ENCODE data around the gene PIGU. TPM values are rescaled to one million over a fixed set of nuclear protein-coding genes. Genes with fewer than 3 reads are reported as not detected.

Gene PIGU
- total and polyA plus RNA-seq, 8 donors: 0.45 to 21.3 (median 10.3) TPM

GRCh38 chr20:34560614-34561013 lies 116.3 kb downstream of the PIGU start:
- H3K27ac ChIP-seq: peak overlapping the region in 2 of 5 donors; percentile 20 to 97
- no peaks in the 10 kb centered on the region for H3K27me3 ChIP-seq
- 89 to 96% (median 94%) methylated on average over 6 to 7 of the region's 7 CpGs for WGBS, 5 donors
- peaks cover 10 to 24% (median 18%) of the 10 kb centered on the region in 4 donors for H3K4me1 ChIP-seq
- no peak overlapping the region for H3K4me3 ChIP-seq
- no peak for TF ChIP-seq EP300 (IDR thresholded peaks at IDR 0.05)
- TF ChIP-seq POLR2A (IDR thresholded peaks at IDR 0.05): no peak
- no peaks in the 10 kb centered on the region for H3K9me3 ChIP-seq
- intact Hi-C loops (cut with DNase I; ENCODE audit: low total_unique reads): no loop called here
- H3K36me3 ChIP-seq: peaks cover 0 to 11% (median 0%) of the 10 kb centered on the region in 4 donors
- DNase-seq: no peak

DNA sequence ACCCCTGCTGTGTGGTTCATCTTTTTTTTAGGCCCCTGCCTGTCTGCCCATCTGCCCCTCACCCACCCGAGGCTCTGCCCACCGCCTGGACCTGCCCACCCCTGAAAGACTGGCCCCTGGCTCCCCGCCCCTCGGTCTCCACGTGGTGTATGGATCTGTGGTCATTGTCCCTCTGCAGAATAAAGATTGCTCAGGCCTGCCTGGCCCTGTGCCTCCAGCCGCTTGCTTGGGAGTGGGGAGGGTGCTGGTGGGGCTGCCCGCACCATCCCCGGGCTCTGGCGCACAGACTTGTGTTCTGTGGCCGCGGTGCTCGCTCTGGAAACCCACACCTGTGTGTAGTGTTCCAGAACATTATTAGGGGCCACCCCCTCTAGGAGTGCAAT lies 116.8 kb downstream of the PIGU start:
- Histone ChIP-seq H3K27me3 (no peaks in the 10 kb centered on the region), H3K4me3 (no peak overlapping the region), H3K4me1 (peaks cover 10 to 24% (median 18%) of the 10 kb centered on the region in 4 donors), H3K36me3 (peaks cover 0 to 10% (median 0%) of the 10 kb centered on the region in 4 donors), H3K27ac (peak overlapping the region in 4 of 5 donors; percentile 91 to 97 (median 95)), H3K9me3 (no peaks in the 10 kb centered on the region)
- intact Hi-C loops (cut with DNase I; ENCODE audit: low total_unique reads): no loop called here
- WGBS, 5 donors: 62 to 81% (median 73%) methylated on average over 2 to 12 of the region's 12 CpGs
- no peak for TF ChIP-seq EP300 (IDR thresholded peaks at IDR 0.05)
- no peak for TF ChIP-seq POLR2A (IDR thresholded peaks at IDR 0.05)
- no peak for TF ChIP-seq CTCF (IDR thresholded peaks at IDR 0.05)
- no peak for TF ChIP-seq POLR2AphosphoS5 (IDR thresholded peaks at IDR 0.05)
- peak in 1 of 2 donors; percentile 25 for DNase-seq

- TF ChIP-seq CTCF (IDR thresholded peaks at IDR 0.05): no peak
- peak in 1 of 2 donors; percentile 58 for DNase-seq
- Histone ChIP-seq H3K27me3 (no peaks in the 10 kb centered on the region), H3K4me1 (peaks cover 10 to 24% (median 18%) of the 10 kb centered on the region in 4 donors), H3K4me3 (peak overlapping the region; percentile 60 to 89 (median 76)), H3K9me3 (no peaks in the 10 kb centered on the region), H3K27ac (peak overlapping the region; percentile 74 to 97 (median 95)), H3K36me3 (peaks cover 0 to 4% (median 0%) of the 10 kb centered on the region in 4 donors)
- intact Hi-C loops (cut with DNase I; ENCODE audit: low total_unique reads): no loop called here
- WGBS, 5 donors: 53 to 64% (median 62%) methylated on average over 28 to 43 of the region's 43 CpGs
Observed at GRCh38 chr20:34559311-34560140, 117.4 kb downstream of the PIGU start.

DNA sequence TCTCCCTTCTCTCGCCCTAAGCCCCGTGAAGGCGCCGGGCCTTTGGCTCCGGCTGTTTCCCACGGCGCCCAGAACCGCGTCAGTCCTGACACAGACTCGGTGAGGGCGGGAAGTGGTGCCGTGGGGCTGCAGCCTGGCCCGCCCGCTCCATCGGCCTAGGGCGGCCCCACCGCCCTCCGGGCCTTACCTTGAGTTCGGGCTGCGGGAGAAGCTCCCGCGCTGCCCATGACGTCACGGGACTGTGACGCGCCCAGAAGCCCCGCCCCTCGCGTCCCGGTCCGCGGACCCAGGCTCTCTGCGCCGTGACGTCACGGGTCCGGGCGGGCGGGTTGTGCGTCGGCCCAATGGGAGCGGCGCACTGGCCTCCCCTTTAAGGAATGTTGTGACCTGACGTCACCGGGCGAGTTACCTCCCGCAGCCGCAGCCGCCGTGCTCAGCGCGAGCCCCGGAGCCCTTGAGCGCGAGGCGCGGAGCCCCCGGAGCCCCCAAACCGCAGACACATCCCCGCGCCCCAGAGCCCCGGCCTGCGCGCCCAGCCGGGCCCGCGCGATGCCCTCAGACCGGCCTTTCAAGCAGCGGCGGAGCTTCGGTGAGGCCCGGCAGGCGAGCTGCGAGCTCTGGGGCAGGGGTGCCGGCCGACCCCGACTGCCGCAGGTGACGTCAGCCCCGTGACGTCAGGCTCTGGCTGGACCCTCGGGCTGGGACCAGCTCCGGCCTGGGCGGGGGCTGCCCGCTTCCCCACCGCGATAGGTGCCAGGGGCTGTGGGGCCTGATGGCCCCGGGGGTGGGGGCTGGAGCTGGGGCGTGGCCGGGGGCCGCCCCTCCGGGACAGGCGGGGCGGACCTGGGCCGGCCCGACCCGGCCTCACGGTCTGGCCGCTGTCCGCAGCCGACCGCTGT lies 118.3 kb downstream of the PIGU start, which contains the start of gene MAP1LC3A:
Gene MAP1LC3A, plus strand, starts transcription at position 399 of the 899 bp plus-strand sequence. Its CDS starts 151 bp downstream, at position 550.
- H3K27ac ChIP-seq: peak within 1 kb of the TSS; percentile 74 to 97 (median 95)
- TF ChIP-seq POLR2A (IDR thresholded peaks at IDR 0.05): no peak
- peak; percentile 62 to 90 (median 70) for TF ChIP-seq POLR2AphosphoS5 (IDR thresholded peaks at IDR 0.05)
- no peaks in the 10 kb centered on the region for H3K9me3 ChIP-seq
- peaks cover 0 to 3% (median 0%) of the 10 kb centered on the region in 4 donors for H3K36me3 ChIP-seq
- peak within 1 kb of the TSS; percentile 60 to 89 (median 76) for H3K4me3 ChIP-seq
- H3K27me3 ChIP-seq: no peaks in the 10 kb centered on the region
- 1 to 5% (median 4%) methylated on average over 40 to 103 of the region's 103 CpGs for WGBS, 5 donors
- intact Hi-C loops (cut with DNase I; ENCODE audit: low total_unique reads): no loop called here
- H3K4me1 ChIP-seq: peaks cover 10 to 29% (median 23%) of the 10 kb centered on the region in 4 donors
- DNase-seq: peak; percentile 97 to 99

DNA sequence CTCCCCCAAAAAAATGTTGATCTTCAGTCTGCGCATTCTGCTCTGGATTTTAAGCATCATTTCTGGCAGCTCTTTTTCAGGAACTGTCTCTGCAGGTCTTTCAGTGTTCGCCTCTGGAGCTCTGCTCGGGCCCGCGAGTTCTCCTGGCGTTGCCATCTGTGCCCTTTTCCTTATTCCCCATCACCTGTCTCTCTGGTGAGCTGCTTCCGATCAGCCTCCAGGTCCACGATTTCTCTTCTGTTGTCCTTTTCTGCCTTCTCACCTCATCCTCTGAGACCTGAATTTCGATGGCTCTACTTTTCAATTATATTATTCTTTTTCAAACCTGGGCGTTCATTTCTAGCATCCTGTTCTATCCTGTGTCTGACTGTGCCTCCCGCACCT lies 119.0 kb downstream of the PIGU start:
- Histone ChIP-seq H3K9me3 (no peaks in the 10 kb centered on the region), H3K27ac (peak overlapping the region; percentile 74 to 97 (median 95)), H3K4me3 (peak overlapping the region; percentile 60 to 89 (median 76)), H3K36me3 (peaks cover 0 to 3% (median 0%) of the 10 kb centered on the region in 4 donors), H3K4me1 (peaks cover 10 to 35% (median 29%) of the 10 kb centered on the region in 4 donors), H3K27me3 (no peaks in the 10 kb centered on the region)
- TF ChIP-seq CTCF (IDR thresholded peaks at IDR 0.05) (no peak), EP300 (IDR thresholded peaks at IDR 0.05) (no peak), POLR2AphosphoS5 (IDR thresholded peaks at IDR 0.05) (no peak), POLR2A (IDR thresholded peaks at IDR 0.05) (no peak)
- WGBS, 5 donors: 21 to 28% (median 25%) methylated on average over 11 of the region's 11 CpGs
- intact Hi-C loops (cut with DNase I; ENCODE audit: low total_unique reads): no loop called here
- peak in 1 of 2 donors; percentile 48 for DNase-seq

Data from stomach (tissue), 9 donors.